Activated CD4-positive, alpha-beta T cell treated with anti-CD3 and anti-CD28 coated beads for 48 hours (primary cell): ENCODE results near the gene RGS14.

ENCODE experiments used
- DNase-seq: peaks from one replicate; pipeline ENCODE4 v3.0.0-alpha.2; 2020

Gene RGS14

DNA sequence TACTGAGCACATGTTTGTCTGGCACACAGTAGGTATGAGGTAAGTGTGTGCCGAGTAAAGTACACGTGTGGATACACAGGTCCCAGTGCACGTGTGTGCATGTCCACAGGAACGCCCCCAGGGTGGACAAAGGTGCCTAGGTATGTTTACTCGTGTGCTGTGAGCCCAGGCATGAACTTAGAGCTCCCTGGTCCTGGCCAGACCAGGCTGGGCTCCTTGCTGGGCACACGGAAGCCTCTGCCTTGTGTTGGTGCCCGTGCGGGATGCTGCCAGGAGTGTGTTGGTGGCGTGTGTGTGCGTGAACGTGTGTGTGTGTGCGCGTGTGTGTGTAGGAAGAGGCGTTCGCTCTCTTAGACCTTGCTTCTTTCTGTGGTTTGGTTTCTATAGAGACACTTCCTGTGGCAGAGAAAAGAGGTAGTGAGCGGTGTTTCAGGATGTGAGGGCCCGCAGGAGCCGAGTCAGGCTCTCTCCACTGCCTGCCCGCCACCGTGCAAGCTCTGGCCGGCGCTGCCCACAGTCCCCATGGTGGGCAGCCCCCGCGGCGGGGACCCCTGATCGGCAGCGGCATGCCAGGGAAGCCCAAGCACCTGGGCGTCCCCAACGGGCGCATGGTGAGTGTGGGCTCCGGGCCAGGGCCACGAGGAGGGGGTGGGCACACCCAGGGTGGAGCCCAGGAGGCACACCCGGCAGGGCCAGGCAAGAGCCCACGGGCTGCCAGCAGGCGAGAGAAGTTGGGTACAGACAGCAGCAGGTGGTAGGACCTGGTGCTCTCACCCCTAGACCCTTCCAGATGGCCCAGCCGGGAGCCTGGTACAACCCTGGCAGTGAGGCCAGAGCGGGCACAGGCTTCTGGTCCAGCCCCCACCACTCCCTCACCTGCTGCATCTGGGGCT lies at the start of gene RGS14:
TSS of gene RGS14 (plus strand) at position 466 of the 893 bp plus-strand sequence. CDS start at position 567, 101 bp downstream.
- DNase-seq: peak; percentile 64

DNA sequence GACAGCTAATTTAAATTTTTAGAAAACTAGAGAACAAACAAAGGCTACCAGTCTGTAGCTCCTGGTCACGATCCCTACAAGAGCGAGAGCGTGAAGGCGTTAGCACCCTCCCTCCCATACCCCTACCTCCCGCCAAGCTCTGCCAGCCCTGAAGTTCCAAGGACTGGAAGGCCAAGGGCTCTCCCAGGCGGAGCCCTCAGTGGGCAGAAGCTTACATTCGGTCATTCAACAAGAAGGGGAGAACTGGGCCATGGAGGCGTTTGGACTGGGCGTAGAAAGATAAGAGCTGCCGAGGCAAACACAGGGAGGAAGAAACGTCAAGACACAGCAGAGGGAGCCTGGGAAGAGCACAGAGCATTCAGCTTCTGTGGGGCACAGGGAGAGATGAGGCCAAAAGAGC lies 49.0 kb upstream of the RGS14 start:
- DNase-seq: no peak

DNA sequence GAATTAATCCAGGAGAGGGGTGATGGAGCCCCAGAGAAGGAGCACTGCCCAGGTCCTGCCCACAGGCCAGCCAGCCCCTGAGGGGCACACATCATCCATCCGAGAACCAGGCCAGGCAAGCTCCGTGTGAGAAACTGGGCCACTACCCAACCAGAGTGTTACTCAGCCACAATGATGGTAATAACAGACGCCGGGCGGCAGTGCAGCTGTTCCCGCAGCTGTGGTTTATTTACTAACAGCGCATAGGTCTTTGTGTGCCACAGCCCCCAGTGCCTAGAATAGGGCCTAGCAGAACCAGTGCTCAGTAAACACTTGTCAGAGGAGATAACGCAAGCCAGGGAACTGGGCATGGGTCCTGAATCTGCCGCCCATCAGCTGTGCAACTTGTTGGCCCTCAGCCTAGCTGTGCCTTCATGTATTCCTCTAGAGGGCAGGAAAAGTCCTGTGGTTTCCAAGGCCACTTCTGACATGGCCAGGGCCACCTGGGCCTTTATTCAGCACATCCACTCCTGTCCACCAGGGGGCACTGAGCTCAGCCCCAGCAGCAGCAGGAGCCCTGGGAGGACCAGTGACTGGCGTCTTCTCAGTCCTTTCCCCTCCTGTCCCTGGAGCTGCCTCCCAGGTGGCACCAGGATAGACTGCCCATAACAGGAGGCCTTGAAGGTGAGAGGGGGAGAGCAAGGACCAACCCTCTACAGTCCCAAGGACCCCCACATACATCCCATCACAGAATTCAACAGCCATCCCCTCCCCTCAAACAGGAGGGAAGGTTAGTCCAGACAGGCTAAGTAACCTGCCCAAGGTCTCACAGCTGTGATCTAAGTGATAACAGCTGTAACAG lies 48.2 kb upstream of the RGS14 start:
- DNase-seq: peak; percentile 83

GRCh38 chr5:177310332-177310731 lies 47.4 kb upstream of the RGS14 start:
- no peak for DNase-seq

DNA sequence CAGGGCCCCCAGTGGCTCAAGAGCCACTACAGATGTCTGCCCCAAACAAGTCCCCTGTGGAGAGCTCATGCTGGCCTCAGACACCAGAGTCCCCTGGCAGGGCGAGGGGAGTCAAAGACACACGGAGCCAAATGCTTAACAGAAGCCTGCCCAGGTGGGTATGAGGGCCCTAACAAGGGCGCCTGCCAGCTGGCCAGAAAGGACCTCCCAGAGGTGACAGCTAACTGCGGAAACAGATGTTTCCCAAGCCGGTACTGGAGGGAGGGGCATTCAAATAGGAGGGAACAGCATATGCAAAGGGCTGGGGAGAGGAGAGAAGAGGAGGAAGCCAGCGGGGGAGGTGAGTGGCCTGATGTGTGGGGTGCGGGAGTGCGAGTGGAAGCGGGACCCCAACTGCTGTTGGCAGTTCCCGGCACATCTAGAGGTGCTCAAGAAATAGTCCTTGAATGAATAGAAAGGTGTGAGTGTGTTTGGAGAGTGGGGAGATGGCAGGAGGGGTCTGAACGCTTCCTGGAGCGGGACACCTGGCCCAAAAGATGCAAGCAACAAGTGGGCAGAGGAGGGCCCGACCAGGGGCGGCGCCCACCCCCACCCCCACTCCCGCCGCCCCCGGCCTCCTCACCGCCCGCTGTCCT lies 46.9 kb upstream of the RGS14 start:
- DNase-seq: no peak

- DNase-seq: no peak
Observed at GRCh38 chr5:177311392-177311722, 46.4 kb upstream of the RGS14 start.

DNA sequence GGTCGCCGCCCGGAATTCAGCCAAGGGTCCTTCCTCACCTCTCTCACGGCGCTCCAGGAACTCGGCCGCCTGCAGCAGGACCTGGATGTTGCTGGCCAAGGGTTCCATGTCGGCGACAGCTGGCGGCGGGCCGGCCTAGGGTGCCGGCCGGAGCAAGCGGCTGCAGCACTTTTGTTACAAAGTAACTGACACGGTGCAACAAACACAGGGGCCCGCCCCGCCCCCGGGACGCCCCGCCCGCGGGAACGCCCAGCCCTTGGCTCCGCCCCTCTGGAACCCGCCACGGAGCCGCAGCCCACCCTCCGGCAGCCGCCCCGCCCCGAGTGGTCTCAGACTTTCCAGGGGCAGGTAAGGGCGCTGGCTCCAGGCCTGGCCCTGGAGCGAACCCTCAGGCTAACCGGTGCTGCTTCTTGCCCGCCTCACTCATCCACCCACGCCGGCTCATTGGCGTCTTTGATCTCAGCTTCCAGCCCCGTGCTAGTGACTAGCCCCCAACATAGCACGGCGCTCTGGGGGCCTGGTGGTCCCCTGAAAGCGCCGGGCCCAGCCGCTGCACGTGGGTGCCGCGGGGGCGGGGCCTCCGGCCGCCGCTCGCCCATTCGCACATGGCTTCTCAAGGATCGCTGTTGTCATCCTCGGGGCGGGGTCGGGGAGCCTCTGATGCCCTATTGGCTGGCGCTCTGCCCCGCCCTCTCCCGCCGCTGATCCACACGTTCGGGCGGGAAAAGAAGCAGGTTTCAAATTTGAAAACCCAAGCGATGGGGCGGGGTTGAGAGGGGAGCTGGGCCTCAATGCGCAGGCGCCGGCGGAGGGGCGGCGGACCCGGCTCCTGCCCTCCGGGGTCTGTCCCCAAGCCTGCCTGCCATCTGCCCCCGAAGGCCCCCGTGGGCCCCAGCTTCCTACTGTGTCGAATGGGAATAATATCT lies 45.7 kb upstream of the RGS14 start, which contains the start of gene MXD3:
TSS of gene MXD3 (minus strand) at position 176 of the 926 bp plus-strand sequence. CDS start at position 108, 68 bp downstream.
- peak; percentile 99 for DNase-seq

DNA sequence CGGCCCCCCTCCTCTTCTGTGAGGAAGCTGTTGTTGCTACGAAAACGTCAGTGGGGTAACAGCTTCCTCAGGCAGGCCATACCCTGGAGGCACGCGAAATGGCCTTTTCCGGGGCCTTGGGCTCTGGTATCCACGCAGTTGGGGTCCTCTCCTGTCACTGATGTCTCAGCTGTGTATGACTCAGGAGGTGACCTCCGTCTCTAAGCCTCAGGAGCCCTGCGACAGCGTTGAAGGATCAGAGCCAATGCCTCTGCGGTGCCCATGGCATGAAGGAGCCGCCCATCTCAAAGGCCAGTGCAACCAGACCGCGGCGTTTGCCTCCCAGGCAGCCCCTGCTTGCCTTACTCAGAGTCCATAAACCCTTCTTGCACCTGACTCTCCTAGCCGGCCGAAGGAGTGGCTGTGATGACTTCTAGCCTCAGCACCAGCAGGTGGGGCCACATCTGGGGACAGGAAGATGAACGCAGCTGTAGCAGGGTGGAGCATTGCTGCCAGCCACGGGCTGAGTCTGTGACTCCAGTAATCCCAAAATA lies 45.0 kb upstream of the RGS14 start:
- peak; percentile 73 for DNase-seq

DNA sequence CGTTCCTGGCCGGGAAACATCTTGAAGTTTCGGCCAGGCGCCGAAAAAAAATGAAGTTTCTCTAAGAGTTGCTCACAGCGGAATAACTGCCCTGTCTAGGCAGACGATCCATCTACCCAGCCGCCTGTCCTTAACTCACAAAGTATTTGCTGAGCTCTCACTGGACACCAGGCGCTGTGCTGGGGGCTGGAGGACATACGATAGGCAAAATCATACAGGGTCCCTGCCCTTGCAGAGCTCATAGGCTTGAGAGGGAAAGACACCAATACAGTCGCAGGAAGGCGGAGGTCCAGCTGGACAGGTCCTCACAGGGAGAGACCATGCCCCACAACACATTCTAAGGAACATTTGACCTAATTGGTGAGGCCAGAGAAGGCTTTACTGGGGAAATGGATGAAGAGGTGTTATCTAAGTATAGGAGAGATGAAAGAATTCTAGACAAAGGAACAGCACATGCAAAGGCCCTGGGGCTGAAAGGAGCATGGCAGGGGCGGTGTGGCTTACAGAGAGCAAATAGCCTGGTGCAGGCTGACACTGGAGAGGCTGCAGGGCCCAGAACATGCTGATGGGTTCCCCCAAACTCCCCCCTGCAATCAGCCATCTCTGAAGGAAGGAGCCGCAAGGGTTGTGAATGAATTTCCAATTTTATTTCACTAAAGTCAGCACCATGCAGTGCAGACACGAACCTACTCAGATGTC lies 44.0 kb upstream of the RGS14 start:
- no peak for DNase-seq

DNA sequence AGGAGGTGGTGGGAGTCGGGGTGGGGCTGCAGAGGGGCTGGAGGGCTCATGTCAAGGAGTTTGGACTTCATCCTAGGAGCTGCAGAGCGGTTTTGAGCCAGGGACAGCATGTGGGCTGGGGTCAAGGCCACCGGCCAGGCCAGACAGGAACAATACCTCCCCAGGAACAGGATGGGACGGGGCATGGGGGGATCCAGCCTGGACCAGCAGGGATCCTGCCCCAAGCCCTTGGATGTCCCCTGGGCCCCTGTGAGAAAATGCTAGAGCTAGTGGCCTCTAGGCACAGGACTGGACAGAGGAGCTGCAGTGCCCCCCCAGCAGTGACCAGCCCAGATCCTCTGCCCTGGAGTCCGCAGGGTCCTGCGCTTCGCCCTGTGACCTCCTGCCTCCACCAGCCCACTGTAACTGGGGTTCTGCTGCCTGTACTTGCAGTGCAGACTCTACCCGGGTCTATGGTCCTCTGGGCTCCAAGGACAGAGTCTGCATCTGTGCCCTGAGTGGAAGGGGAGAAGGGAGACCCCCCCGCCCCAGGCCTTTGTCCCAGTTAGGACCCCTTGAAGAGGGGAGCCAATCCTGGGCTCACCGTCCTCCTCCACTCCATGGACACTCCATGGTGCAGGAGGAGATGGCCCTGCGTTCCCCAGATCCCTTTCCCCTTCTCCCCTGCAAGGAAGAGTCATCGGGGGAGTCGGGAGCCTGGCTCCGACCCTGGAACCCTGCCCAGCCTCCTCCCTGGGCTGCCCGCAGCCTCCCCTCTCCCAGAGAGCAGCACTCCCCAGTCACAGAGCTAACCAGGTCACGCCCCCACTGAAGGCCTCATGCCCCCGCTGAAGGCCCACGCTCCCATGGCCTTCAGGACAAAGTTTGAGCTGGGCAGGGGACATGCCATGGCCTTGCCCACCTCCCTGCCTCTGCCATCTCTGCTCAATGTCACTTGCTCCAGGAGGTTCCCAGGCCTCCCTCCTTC lies 43.1 kb upstream of the RGS14 start:
- DNase-seq: no peak

DNA sequence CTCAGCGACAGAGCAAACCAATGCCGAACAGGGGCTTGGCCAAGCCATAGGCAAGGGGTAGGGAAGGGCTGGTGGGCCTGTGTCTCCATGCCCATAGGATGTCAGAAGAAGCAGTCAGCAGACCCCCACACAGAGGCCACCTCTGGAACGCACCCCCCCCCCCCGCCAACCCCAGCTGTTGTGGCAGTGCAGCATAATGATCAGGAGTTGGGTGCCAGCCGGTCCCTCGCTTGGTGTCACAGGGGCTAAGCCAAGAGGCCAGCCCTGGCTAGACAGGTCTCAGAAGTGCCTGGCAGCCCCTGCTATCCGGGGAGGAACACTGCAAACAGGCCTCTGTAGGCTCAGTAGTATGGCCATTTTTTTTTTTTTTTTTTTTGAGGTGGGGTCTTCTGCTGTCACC lies 42.3 kb upstream of the RGS14 start:
- no peak for DNase-seq

- no peak for DNase-seq
Observed at GRCh38 chr5:177316005-177316404, 41.7 kb upstream of the RGS14 start.

DNA sequence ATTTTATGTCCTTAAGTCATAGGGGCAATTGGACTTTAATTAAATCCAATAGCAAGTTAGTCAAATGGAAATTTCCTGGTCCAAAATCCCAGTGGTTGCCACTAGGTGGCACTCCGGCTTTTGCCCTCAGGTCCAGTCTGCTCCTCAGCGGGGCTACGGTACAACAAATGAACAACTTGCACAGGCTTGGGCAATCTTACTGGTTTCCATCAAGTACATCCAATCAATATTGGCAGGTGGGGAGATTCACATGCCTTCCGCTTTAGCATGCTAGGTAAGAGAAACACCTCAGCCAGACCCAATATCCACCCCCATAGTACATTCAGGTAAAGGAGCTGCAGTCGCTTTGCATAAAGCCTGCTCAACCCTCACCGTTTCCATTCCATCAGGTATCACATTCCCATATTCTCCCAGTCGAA lies 39.8 kb upstream of the RGS14 start:
- DNase-seq: peak; percentile 83

- DNase-seq: peak; percentile 46
Observed at GRCh38 chr5:177319913-177320588, 37.7 kb upstream of the RGS14 start.

DNA sequence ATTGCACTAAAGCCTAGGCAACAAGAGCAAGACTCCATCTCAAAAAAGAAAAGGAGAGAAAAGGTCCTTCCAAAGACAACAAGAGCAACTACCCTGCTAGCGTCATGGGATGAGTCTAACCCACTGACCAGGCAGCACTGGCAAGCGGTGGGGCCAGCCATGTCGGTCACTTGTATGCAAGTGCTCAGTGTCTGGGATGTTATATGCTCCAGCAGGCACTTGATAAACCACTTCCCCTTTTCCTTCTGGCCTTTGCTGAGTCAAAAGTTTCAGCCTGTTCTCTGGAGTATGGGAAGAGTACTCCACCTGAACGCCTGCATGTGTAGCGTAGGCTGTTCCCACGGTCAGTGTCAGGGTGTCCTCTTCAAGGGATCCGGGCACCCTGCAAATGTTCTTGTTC lies 36.8 kb upstream of the RGS14 start:
- no peak for DNase-seq

DNA sequence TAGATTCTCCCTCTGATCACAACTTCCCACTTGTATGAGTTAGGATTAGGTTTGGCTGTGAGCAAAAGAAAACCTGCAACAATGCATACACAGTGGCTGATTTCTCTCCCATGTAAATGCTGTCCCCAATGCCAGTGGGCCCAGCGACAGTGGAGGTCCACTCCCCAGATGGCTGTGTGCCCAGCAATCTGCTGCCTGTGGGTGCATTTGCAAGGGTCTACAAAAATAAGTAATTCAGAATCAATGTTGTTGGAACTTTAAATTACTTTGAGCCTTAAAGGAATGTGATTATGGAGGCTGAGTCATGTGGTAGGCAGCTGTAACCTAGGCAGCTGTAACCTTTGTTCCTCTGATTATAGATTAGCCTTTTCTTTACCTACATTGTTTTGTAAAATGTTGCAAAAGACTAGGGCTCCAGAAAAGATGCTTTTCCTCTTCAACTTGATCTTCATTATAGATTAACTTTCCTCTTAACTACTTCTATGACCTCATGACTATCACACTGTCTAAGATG lies 31.8 kb upstream of the RGS14 start:
- no peak for DNase-seq

DNA sequence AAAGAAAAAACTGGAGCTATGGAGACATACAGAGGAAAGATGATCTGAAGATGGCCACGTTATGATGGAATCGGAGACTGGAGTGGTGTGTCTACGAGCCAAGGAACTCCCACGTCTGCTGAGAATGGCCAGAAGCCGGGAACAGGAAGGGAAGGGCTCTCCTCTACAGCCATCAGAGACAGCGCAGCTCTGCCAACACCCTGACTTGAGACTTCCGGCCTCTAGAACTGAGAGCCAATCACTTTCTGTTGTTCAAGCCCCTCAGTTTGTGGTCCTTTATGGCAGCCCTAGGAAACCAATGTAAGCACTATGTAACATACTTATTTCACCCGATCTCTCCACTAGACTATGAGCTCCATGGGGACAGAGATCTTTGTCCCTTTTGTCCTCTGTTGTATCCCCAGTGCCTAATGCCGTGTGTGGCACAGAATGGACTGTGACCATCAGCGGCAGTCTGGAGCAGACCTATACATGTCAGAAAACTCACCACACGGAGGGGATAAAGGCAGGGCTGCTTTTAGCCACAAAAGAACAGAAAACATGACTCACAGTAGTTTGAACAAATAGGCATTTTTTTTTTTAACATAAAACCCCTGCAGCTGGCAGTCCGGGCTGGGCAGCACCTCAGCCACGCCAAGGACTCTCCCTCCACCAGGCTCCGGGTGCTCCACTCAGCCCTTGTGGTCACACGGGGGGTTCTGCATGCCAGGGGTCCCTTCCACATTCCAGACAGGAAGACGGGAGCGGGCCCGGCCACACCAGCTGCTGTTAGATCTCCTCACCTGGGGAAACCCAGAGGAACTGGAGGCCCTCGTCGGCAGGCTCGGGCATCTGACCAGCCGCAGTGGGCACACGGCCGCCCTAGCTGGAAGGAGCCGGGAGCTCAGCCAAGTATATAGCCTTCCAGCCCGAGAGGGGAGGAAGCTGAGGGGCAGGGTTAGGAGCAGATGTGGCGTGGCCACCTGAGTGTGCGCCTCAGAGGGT lies 29.9 kb upstream of the RGS14 start:
- DNase-seq: no peak
